Fibroblast of villous mesenchyme (primary cell): ENCODE data around the gene RPRD1A. TPM values are rescaled to one million over a fixed set of nuclear protein-coding genes. Genes with fewer than 3 reads are reported as not detected.

Source experiments
- DNase-seq: peaks from one replicate; pipeline ENCODE4 v3.0.0-alpha.2; 2010; ENCODE audit warnings: low read depth
- H3K4me3 ChIP-seq: 2 replicates; pipeline ENCODE4 v1.5.1; 2011; ENCODE audit warnings: low read depth, mild to moderate bottlenecking, low read length
- total RNA-seq: library from RNA; depleted of rRNA; stranded (reverse); fragments of >200 nt; gene quantifications from 2 replicates; pipeline ENCODE4 v1.2.3, GENCODE V29; 2012
- TF ChIP-seq, protein P1 (sequence below): IDR thresholded peaks from 2 replicates; pipeline ENCODE4 v1.5.1; 2012; ENCODE audit warnings: low read depth, mild to moderate bottlenecking, low read length; ENCODE audit not compliant: insufficient read depth

Gene RPRD1A
- total RNA-seq, 1 donor: 70.4 TPM

DNA sequence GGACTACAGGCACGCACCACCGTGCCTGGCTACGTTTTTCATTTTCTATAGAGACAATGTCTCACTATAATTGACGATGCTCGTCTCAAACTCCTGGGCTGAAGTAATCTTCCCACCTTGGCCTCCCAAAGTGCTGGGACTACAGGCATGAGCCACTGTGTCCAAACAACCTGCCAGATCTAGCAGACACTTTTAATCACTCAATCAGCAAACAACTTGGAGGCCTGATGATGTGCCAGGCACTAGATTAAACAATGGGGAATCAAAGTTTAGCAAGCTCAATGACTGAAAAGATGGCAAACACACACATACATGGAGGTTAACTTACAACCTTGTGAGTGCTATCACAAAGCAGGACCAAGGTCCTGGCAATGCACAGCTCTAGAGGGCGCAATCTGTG is 124.7 kb downstream of the RPRD1A start:
- no peak for DNase-seq
- H3K4me3 ChIP-seq: no peak overlapping the region
- TF ChIP-seq, protein P1, sequence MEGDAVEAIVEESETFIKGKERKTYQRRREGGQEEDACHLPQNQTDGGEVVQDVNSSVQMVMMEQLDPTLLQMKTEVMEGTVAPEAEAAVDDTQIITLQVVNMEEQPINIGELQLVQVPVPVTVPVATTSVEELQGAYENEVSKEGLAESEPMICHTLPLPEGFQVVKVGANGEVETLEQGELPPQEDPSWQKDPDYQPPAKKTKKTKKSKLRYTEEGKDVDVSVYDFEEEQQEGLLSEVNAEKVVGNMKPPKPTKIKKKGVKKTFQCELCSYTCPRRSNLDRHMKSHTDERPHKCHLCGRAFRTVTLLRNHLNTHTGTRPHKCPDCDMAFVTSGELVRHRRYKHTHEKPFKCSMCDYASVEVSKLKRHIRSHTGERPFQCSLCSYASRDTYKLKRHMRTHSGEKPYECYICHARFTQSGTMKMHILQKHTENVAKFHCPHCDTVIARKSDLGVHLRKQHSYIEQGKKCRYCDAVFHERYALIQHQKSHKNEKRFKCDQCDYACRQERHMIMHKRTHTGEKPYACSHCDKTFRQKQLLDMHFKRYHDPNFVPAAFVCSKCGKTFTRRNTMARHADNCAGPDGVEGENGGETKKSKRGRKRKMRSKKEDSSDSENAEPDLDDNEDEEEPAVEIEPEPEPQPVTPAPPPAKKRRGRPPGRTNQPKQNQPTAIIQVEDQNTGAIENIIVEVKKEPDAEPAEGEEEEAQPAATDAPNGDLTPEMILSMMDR: no peak

DNA sequence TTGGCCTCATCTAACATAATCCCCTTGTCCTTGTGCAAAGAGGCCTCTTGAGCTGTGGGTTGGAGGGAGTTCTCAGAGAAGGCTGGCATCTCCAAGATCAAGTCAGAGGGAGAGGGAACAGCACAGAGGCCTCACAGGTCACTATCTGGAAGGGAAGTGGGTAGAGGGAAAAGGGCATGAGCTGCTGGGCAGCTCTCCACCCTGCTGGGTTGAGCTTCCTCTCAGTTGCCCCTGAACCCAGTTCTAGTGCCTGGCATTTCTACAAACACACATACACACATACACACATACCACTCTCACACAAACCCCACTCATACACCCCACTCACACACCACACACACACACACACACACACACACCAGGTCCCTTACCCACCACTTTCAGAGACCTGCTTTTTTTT is 125.2 kb downstream of the RPRD1A start:
- no peak for DNase-seq
- TF ChIP-seq, protein P1: no peak
- no peak overlapping the region for H3K4me3 ChIP-seq

DNA sequence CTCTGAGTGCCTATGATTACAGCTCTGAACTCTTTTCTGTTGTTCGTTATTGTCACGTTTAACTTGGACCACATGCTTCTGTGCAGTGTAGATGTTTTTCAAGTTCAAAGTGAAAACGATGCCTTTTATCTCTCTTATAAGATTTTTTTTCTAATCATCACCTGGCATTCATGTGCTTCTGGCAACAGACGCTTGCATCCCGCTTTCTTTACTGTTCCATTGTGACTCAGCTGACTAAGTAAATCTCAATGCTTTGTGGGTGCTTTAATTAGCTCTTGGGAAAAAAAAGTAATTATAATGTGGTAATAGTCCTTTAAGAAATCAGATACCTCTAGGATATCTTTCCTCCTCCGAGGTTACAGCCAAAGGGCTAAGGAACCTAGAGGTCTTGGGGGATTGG is 126.1 kb downstream of the RPRD1A start:
- H3K4me3 ChIP-seq: no peak overlapping the region
- TF ChIP-seq, protein P1: no peak
- no peak for DNase-seq

Other genes starting within 250 kb of the RPRD1A start
- 83.4 and 120 TPM in 2 replicates for gene SLC39A6, start 61.8 kb upstream of the RPRD1A start, total RNA-seq
- gene ELP2, start 62.3 kb upstream of the RPRD1A start, total RNA-seq: 83.4 and 104 TPM in 2 replicates
- 3.0 and 7.1 TPM in 2 replicates for gene MOCOS, start 119.9 kb upstream of the RPRD1A start, total RNA-seq
- 5.2 TPM in 2 replicates for gene FHOD3, start 230.2 kb upstream of the RPRD1A start, total RNA-seq